Hematopoietic multipotent progenitor cell treated with erythropoietin and hydrocortisone succinate and interleukin-3 and kit ligand, for 4 days (in vitro differentiated cells): ENCODE data around the gene ABHD17A.

ENCODE experiments used
- DNase-seq: peaks from one replicate; pipeline ENCODE4 v3.0.0-alpha.2; 2015

The ABHD17A gene

DNA sequence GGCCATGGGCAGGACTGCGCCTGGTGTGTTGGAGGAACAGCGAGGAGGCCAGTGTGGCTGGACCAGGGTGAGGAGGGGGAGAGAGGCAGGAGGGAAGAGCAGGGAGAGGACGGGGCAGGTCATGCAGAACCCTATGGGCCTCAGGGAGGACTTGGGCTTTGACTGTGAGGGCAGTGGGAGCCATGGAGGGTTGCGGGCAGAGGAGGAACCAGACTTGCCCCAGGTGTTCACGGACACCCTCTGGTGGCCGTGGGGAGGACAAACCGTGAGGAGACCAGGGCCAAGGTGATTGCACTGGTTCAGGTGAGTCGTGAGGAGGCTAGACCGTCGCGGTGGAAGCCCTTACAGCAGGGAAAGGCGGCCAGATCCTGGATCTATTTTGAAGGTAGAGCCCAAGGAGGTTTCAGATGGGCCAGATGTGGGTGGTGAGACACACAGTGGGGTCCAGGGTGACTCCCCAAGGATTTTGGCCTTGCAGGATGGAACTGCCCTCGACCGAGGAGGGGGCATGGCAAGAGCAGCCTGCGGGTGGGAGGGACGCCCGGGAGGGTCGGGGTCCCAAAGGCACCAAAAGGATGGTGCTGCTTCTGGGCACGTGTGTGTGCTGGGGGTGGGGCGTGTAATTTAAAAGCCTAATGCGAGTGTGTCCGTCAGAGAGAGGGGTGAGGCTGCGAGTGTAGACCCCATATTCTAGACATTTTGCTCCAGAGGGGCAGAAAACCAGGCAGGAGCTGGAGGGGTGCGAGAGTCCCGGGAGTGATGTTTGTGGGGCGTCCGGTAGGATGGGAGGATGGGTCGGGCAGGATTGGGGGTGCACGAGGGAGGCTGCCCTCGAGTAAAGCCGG lies 34.3 kb downstream of the ABHD17A start:
- no peak for DNase-seq

DNA sequence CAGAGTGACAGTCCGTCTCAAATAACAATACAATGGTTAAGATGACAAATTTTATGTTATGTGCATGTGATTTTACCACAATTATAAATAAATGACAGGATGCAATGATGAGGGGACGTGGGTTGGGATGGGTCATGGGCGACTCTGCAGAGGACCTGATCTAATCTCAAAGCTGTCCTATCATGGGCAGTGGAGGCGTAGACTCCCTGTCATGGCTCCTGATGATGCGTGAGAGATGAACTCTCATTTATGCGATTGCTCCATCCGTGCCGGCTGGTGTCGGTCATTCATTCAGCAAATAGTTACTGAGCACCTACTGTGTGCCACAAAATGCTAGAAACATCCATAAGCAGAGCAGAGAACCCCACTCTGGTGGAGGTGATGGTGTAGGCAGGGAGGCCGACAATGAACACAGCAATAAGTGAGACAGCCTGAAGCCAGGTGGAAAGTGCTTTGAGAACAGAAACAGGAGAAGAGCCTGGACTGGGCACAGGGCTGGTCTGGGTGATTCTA lies 35.4 kb downstream of the ABHD17A start:
- no peak for DNase-seq

DNA sequence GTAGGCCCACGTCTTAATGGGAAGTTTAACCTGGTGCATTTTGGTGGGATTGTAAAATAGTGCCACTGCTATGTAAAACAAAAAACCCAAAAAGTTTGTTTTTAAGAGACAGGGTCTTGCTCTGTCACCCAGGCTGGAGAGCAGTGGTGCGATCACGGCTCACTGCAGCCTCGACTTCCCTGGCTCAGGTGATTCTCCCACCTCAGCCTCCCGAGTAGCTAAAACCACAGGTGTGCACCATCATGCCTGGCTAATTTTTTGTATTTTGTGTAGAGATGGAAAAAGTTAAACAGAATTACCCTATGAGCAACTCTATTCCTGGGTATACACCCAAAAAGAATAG lies 36.2 kb downstream of the ABHD17A start:
- DNase-seq: no peak

DNA sequence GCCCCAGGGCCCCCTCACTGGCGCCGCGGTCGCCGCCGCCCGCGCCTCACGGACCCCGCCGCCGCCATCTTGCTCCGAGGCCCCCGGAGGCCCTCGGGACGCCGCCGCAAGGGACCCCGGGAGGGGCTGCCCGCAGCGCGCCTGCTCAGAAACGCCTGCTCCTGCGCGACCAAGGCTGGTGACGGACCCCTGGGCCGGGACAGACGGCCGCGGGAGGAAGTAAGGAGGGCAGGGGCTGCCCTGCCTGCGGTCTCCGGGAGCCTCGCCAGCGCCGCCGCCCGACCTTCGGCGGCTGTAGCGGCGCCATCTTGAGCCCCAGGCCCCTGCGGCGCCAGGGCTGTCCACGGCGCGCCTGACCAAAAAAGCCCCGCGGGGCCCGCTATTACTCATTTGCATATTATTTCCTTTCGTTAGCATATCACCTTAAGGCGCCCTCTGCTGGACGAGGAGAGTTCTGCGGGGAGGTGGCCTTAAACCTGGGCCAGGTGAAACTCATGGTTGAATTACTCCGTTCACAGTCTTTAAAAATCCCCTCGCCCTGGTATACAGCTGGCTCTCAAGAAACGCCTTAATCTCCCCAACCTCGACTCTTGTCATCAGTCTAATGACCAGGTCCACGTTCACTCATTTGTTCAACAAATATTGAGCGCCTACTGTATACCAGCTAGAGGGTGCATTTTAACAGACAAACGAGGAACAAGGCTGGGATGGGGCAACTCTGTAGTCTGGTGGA lies 36.7 kb downstream of the ABHD17A start, which contains the start of gene REXO1:
REXO1 (minus strand) TSS at position 85 of the 733 bp plus-strand sequence. CDS start 125 bp downstream, outside the sequence.
- DNase-seq: peak; percentile 97

DNA sequence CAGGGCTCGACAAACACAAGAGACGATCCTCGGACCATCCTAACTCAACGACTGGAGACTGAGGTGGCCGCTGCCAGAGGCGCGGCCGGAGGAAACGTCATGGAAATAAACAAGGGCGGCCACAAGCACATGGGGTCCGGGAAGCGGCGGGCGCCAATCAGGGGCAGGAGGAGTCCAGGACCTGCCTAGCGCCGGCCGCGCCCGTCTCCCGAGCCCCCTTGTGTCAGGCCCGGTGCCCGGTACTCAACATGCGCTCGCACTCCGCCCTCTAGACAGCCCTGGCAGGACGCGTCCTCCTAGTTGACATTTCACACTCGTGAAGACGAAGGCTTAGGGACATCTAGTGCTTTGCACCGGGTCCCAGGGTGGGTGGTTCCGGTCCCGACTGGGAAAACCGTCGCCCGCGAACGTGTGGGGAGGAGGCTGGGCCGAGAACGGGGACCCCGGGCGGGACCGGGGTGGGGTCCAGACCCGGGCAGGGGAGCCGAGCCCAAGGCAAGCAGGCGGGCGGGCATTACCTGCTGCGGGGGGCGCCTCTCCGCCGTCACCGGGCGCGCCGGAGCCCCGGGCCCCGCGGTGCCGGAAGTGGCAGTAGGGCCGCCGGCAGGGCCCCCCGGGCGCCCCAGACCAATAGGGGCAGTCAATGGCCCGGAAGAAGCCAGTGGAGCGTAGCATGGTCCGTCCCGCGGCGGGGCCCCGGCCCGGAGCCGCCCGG lies 37.5 kb downstream of the ABHD17A start:
- peak; percentile 84 for DNase-seq

DNA sequence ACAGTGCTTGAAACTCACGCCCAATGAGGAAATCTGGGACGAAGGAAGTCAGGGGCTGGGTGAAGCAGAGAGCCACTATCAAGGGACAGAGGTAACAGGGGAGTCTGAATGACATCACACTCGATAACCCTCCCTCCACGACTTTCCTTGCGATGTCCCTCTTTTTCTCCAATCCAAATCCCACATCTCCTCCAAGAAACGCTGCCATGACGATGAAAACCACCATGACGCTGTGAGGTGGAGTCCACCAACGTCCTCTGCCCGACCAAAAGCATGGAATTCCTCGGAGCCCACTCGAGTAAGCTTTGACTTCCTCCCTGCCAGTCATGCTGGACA lies 38.0 kb downstream of the ABHD17A start:
- no peak for DNase-seq

DNA sequence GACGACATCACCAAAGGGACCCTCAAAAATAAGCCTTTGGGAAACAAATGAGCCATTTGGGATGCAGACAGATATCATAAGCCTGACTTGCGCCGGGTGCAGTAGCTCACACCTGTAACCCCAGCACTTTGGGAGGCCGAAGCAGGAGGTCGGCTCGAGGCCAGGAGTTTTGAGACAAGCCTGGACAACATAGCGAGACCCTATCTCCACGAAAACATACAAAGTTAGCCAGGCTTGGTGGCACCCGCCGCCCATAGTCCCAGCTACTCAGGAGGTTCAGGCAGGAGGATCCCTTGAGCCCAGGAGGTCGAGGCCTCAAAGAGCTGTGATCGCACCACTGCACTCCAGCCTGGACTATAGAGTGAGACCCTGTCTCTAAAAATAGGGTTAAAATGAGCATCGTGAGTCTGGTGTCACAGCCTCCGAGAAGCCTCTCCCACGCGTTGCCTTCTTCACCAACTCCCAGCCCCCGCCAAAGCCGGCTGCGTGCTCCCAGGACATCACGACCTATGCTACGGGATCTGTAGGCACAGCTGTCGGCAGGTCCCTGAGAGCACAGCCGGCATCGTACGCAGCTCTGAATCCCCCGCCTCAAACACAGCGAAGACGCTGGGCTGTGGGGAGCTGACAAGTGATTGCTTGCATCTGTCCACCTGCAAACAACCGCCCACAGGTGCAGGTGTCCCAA lies 38.6 kb downstream of the ABHD17A start:
- DNase-seq: no peak

DNA sequence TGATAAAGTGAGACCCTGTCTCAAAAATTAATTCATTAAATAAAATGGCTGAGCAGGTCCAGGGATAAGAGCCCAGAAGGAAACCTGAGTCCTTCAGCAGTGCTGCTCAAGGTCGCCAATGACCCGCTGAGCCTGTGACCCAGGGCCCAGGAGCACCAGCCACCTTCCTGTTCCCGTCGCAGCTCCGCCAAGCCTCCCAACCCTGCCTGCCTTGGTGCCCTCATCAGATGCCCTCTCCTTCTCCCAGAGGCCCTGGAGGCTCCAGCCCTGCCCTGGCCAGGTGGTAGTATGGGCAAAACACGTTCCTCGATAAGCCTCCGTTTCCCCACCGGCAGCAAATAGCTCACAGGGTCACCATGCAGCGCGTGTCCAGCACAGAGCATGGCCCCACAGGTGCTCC lies 39.7 kb downstream of the ABHD17A start:
- DNase-seq: no peak

DNA sequence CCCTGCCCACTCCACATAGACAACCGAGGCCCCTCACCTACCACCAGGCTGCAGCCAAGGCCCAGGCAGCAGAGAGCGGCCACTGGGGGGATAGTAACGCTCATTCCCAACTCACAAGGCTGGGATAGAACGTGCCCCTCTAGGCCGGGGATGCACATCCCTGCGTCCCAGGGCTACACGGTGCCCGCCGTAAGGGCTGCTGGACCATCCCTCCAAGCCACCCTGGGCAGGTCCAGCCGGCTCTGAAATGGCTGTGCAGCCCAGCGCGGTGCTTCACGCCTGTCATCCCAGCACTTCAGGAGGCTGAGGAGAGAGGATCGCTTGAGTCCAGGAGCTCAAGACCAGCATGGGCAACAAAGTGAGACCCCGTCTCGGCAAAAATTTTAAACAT lies 40.2 kb downstream of the ABHD17A start:
- no peak for DNase-seq

DNA sequence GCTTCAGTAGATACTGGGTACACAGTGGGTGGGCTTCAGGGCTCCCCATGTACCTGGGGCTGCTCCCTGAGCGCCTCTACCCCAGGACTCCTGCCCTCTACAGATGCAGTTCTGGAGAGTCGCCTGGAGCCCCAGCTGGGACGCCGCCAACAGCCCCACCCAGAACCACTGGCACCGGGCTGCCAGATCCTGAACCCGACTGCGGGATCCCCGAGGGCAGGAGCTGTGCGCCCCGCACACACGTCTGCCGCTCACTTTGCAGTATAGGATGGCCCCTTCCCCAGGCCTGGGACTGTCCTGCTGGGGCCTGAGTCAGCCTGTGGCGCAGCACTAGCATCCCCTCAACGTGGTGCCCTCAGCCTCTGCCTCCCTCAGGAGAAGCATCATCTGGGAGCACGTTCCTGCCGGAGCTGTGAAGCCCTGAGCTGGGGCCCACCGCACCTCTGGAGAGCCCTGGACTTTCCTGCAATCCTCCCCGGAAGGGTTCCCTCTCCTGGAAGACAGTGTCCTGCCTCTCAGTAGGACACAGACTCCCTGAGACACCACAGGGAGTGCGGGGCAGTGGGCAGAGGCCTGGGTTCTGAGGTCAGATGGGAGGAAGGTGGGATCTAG lies 40.7 kb downstream of the ABHD17A start:
- DNase-seq: no peak

DNA sequence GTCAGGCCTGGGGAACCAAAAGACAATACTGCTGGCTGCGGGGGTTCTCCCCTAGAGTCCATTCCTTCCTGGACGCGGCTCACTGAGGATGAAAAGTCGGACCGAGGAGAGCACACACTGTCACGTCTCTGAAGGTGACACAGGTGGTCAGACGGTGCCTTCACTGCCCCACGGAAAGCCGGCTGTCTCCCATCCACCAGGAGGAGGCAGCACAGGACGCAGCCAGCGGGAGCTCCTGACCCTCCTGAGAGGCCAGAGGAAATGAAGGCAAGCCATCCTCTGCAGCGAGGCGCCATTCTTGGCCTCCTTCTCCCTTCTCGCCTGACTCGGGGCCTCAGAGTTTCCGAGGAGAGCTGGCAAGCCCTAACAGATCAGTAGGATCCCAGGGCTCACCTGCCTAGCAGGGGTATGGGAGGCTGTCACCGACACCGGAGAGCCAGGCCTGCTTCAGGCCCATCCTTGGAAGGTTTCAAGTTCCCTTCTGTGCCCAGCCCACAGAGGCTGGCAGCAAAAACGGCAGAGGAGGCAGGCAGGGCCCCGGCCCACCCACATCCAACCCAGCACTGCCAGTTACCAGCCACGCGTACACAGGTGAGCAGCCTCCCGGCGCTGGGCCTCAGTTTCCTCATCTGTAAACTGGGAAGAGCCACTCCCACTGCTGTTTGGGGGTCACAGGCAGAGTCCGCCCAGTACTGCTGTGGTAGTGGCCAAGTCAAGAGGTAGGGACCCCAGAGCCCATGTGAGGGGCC lies 41.5 kb downstream of the ABHD17A start:
- DNase-seq: no peak

DNA sequence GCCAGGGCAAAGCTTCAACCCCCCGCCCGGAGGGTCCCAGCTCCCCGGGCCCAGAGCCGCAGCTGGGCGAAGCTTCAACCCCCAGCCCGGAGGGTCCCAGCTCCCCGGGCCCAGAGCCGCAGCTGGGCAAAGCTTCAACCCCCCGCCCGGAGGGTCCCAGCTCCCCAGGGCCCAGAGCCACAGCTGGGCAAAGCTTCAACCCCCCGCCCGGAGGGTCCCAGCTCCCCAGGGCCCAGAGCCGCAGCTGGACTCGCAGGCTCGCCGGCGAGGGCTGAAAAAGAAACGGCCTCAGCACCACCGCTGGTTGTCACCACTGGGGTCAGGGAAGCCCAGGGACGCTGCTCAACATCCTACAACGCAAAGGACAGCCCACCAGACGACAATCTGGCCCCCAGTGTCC lies 42.2 kb downstream of the ABHD17A start:
- no peak for DNase-seq

DNA sequence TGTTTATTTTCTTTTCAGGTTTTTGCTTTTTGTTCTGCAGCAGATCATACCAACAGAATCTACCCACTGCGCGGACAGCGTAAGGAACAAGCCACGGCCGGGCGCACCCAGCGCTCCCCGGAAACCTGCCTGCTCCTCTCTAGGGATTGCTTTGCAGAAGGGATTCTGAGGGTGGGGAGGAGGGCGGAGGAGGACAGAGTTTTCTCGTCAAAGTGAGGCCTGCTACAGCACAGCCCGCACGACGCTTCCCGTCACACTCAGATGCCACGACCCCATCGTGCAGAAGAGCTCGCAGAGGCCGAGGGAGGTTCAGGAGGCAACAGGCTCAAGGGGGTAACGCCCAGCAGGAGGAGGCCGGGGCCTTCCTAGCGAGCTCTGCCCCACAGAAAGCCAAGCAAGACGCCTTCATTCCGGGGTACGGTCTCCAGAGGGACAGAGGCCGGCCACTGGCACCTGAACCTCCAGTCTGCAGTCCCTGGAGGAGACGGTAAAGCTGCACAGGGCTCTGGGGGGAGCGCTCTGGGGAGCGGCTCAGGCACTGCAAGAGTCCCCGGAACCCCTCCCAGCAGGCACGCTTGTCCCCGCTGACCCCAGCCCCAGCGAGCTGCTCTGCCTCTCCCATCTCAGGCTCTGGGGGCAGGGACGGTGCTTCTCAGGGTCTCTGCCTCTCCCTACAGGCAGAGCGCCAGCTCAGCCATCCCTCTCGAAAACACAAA lies 43.9 kb downstream of the ABHD17A start:
- DNase-seq: no peak

DNA sequence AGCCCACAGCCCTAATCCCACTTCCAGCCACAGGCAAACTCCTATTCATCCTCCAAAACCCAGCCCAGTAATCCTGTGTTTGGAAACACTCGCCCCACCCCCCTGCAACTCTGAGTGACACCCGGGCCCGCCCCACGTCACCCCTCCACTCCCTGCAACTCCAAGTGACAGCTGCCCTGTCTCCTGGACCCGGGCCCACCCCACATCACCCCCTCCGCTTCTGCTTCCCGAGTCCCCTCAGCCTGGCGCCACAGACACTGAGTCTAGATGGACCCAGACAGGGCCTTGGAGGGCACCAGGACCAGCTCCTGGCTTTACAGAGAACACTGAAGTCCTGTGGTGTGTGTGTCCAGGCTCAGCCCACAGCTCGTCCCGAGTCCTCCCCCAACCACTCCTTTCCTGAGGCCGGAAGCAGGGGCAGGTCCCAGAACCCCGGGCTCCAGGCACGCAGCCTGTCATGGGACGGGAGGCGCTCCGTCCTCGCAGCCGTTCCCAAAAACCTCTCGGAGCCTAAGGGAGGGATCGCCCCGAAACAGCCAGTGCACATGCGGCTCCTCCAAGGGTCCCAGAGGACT lies 44.7 kb downstream of the ABHD17A start:
- no peak for DNase-seq

DNA sequence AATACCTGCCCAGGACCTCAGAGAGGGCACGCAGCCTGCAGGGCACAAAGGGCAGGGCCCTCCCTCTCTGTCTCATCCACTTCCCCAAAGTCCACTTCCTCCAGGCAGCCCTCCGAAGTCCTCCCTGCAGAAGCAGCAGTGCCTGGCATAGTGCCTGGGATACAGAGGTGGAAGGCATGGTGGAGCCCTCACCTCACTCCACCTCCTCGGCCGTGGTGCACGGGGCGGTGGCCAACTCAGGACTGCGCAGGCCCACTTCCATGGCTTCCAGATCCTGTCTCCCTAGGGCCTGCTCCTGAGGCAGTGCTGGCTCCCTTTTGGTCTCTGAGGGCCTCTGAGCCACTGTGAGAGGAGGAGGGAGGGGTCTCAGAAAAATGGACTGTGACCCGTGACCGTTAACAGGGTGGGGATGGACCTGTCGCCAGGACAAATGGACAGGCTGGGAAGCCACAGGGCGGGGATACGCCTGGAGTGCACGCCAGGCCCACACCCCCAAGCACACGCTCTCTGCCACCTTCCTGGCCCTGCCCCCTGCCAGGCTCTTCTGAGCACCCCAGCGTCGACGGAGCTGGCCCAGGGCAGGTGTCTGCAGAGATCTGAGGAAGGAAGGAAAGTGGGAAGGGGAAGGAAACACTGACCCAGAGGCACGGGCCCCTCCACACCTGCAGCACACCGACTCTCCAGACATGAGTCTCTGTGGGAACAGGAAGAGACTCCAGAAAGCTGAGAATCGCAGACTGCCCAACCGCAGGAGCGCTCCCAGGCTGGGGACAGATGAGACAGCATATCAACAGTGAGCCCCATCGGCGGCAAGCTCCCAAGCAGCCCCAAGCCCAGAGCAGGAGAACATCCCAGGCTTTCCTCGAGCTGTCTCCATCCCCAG lies 45.4 kb downstream of the ABHD17A start:
- DNase-seq: no peak

DNA sequence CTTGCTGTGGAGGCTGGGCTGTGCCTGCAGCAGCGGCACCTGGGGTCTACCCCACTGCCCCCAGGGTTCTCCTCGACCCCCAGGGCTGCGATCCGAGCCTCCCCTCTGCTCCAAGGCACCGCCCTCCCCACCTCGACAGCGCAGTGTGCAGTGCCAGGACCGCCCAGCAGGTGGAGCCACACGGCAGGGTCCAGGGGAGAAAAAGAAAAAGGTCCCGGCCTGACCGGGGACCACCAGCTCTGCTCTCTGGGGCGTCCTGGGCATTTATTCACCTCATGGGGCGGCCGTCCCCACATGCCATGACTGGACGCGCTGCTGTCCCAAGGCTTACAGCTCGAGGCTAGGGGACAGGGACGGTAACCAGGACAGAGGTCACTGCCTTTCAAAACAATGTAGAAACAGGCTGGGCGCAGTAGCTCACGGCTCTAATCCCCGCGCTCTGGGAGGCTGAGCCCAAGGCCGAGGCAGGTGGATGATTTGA lies 47.6 kb downstream of the ABHD17A start:
- DNase-seq: peak; percentile 78

DNA sequence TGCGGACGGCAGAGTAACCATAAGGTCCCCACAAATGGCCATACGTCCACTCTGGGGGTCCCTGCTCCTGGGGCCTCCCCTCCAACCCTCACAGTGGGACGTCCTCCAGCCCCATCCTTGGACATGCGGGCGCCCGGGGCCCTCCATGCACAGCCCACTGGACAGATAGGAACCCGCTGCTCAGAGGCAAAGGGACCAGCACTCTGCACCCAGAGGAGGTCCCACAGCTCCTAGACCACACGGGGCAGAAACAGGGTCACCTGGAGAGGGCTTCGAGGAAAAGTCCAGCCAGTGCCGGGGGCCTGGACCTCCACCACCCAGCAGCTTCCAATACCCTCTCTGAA lies 48.1 kb downstream of the ABHD17A start:
- DNase-seq: no peak

DNA sequence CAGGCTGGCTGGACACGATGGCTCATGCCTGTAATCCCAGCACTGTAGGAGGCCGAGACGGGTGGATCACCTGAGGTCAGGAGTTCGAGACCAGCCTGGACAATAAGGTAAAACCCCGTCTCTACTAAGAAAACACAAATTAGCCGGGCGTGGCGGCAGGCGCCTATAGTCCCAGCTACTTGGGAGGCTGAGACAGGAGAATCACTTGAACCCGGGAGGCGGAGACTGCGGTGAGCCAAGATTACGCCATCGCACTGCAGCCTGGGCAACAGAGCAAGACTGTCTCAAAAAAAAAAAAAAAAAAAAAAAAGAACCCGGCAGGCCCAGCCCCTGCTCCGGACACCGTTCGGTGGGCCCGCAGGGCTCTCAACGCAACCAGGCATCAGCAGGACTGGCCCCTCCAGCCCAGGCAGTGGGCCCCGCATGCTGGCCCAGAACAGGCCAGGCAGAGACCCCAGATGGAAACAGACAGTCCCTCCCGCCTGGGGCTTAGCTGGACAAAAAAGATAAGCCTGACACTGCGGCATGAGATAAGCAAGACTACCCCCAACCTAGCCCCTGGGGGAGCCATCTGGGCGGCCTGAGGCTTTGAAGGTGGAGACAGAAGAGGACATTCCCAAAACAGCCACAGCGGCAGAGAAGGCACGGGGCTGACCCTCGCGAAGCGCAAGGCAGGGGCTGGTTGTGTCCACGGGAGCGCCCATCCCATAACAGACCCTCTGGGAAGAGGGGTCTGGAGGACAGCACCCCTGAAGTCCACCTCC lies 48.7 kb downstream of the ABHD17A start:
- DNase-seq: peak; percentile 92

DNA sequence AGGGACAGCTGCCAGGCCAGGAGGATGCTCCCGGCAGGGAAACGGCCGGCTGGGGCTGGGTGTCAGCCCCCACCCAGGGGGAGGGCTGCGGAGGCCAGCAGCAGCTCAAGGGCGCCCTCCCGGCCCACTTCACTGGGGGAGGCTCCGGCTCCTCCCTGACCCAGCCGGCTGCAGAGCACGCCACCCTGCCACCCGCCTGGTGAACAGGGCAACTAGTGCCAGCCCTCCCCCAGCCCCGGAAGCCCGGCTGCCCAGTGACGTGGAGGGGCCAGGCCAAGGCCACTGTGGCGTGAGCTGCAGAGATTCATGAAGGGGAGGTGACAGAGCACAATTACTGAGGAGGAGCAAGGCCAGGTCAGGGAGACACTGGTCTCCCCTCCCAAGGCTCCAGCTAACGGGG lies 51.8 kb downstream of the ABHD17A start:
- no peak for DNase-seq
